ENCODE data around the gene AMOT.

AMOT gene

DNA sequence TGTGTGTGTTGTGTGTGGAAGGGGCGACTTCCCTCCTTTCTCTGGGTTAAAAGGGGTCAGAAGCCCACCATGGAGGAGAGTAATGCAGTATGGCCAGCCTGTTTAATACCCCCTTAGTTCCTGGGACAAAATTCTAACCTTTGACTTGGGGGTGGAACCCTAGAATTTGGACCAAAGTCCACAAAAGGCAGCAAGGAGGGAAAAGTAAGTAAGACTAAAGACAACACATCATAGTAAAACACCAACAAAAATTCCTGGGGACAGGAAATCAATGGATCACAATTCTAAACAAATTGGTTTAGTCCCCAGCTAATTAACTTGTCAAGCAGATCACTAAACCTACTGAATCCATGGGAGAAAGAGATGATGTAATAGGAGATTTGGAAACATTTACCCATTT, 3.1 kb downstream of the AMOT start:
- DNase-seq (ENCODE audit: low spot score): no peak

DNA sequence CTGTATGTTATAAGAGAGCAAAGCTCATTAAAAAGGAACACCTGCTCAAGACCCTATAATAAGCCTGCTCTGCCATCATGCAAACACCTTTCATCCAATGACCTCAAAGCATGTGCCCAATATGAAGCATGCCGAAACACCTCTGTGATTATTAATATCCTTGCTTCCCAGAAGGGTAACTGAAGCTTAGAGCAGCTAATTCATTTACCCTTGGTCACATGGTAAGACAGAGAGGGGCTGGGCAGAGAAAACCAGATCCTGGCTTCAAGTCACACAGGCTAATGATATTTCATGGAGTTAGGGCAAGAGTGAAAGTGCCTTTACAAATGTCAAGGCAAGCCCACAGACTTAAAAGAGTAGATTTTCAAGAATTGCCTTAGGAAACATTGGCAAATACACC, 5.6 kb downstream of the AMOT start:
- DNase-seq (ENCODE audit: low spot score): no peak

DNA sequence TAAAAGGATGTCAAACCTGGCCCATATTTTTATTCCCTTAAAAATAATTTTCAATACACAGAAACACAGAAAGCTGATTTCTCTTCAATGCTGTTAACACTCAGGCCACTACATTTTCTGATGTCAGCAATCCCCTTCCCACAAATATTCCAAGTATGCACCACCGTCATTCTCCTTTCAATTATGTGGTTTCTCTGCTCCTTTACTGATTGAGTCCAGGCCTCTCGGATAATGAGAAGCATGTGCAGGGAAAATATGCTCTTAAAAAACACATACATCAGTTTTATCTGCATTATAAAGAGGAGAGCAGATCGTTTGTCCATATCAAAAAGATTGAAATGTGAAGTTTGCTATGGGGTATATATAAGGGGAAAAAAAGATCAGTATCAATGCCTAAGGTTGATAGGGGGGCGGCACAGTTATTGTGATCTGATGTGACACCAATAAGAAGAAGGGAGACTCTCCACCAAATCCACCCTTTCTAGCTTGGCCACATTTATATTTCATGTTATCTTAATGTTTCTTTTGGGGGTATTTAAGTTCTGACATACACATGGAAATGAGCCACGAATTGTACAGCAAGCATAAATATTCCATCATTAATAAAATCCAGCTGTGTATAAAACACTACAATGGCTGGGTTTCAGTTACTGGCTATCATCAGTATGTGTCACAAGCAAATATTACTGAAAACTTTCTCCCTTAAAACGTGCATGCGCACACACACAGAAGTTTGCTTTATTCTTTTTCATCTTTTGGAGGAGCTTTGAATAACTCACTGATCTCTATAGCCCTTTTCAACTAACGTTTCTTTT, 6.4 kb downstream of the AMOT start:
- DNase-seq (ENCODE audit: low spot score): no peak

DNA sequence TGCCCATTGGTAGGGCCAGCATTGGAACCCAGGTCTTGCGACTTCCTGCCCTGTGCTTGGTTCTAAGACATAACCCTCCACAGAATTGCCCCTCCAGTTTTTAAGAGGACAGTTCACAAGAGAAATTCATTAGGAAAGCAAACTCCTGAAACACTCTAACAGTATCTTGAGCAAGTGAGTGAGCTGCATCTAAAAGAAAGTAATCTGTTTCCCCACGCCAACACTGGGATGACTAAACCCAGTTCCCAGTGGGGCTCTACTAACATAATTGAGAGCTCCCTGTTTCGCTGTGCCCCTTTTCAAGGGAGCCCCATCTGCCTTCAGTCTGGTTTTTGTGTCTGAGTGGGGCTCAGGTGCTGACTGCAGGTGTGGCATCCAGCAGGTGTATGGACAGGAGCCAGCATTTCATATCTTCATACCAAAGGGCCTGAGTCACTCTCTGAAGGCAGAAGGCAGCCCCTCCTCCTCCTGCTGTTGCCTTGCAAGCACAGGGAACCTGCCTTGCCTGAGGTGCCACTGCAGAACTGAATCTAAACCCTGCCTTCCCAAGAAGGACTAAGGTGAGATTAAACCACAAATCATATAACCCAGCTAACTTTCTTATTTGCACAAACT, 8.0 kb downstream of the AMOT start:
- no peak for DNase-seq (ENCODE audit: low spot score)

DNA sequence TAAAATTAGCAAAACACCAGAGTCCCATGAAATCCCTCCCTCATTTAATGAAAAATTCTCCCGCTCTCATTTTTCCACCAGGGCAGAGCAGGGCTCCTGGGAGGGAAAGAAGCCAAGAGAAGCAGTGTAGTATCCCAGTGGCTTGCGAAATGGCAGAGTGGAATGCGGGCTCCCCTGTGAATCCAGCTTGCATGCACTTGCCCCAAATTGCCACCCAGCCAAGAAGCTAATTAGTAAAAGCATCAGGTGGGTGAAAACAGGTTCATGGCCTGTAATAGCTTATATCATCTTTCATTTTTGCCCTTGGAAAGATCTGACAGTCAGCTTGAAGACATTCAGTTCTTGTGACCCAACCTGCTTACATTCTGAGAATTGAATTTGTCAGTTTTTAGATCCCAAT, 10.1 kb downstream of the AMOT start:
- no peak for DNase-seq (ENCODE audit: low spot score)

DNA sequence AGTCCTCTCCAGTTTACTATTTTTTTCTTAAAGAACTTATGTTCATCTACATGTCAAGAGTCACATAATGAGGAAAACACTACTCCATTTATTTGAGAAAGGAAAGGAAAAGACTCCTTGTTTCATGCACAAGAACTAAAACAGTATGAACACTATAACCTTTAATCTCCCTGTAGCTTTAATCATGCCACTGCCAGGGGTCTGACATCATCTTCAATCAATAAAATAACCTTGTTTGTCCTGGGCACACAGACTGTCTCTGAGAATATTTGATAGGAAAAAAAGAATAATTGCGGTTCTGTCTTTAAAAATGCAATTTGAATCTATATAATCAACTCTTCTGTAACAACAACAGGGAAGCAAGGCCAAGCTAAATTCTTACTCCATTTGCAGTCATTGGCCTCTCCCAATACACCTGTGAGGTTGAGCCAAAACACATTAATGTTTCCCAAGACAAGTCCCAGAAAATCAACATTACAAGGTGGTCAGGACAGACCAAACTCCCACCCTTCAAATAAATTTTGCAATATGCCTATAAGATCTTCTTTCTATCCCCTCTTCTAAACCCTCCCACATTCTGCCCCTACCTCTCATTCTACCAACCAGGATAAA, 13.2 kb downstream of the AMOT start:
- DNase-seq (ENCODE audit: low spot score): no peak

DNA sequence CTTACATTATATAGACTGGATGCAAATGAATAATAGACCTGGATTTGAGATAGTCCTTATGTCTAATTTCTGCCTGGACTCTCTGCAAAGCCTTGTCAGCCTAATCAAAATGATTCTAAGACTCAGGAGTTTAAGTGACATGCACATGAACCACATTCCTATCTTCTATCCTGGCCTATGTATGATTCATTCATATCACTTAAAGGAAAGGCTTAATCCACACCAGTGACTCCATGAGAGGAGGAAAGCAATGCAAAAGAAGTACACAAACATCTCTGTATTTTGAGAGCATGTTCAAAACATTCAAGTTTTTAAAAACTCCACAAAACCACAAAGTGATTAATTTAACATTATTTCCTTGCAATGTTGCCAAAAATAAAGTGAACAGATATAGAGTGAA, 14.6 kb downstream of the AMOT start:
- DNase-seq (ENCODE audit: low spot score): no peak

DNA sequence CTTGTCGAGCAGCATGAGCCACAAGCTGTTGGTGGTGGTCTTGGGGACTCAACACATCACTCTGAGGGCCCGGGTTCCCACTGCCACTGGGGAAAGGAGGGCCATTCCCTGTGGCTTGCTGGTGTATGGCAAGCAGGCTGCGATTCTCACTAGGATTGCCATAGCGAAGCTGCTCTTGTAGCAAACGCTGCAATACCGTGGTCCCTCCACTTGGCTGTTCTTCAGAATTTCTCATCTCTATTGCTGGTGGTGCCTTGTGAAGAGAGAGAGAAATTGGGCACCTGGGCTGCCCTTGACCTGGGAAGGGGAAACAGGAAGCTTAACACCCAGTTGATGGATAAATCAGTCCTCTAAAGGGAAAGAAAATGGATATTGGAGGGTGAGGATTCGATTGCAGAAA, 17.7 kb downstream of the AMOT start:
- DNase-seq (ENCODE audit: low spot score): no peak

DNA sequence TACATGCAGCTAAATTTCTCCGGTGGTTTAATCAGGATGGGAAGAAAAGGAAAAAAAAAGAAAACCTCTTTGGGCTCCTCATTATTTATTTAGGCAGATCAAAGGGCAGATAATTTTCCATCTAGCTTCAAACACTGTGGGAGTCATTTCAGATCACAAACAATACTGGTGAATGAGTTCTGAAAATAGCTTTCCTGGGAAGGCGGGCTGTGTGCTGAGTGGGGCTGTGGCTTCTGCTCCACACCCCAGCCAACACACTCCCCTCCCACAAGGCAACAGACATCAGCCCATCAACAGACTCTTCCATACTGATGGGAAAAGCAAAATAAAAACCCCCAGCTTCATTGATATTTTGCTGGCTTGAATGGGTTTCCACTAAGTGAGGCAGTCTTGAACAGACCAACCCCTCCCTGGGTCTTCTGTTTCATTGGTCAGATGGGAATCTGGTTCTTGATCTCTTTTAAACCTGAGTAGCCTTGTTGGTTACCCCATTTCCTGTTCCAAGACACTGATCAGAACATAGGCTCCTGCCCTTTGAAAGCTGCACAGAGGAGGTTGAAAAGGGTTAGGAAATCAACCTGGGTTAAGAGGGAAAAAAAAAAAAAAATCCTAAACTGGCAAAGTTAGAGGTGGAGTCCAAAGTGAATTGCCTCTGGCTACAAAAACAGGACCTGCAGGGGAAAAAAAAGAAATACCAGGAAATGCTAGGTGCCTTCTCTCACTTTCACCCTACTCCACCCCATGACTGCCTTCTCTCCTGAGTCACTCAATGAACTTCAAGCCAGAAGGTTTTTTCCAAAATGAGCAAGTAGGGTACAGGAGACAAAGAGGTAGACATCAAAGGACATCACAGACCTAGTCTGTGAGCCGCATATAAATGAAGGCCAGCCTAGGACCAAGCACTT, 20.0 kb downstream of the AMOT start:
- no peak for DNase-seq (ENCODE audit: low spot score)

DNA sequence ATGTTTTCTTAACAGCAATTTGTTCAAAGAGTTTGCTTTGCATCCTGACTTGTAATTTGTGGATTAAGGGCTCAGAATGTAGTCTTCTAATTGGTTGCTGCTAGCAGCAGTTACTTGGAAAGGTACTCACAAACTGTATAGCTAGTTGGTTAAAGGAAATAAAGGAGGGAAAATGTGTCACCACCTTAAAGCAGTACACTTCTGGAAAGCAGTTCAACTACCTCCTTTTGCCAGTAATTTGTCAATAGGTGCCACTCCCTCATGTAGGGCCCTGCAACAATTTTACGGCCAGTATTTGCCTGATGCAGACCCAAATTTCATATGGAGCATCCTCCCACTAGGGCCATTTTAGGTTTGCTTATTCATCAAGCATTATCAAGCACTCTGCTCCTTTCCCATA, 20.8 kb downstream of the AMOT start:
- DNase-seq (ENCODE audit: low spot score): no peak

DNA sequence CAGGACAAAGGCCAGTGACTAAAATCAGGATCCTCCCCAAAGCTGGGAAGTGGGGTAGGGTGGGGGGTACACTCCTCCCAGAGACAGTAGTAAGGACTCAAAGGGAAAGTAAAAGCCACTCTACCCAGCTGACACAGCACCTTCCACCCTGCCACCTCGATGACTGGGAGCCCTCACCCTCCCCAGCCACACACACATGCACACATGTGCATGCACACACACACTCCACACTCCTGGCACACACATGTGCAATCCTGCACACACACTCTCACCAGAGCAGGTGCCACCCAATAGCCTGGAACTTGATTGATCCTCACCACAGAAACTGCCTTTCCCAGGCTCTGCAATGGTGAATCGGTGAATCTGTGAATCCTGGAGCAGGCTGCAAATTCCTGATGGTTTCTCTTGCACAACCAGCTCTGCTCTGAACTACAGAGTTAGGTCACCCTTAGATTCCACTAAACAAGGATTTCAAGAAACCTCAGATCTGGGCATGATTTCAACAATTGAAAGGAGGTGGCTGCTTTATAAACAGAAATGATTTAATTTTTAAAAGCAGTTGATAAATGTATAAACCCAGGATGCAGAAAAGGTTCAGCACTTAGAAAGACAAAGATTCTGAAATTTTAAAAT, 21.5 kb downstream of the AMOT start:
- DNase-seq (ENCODE audit: low spot score): no peak

DNA sequence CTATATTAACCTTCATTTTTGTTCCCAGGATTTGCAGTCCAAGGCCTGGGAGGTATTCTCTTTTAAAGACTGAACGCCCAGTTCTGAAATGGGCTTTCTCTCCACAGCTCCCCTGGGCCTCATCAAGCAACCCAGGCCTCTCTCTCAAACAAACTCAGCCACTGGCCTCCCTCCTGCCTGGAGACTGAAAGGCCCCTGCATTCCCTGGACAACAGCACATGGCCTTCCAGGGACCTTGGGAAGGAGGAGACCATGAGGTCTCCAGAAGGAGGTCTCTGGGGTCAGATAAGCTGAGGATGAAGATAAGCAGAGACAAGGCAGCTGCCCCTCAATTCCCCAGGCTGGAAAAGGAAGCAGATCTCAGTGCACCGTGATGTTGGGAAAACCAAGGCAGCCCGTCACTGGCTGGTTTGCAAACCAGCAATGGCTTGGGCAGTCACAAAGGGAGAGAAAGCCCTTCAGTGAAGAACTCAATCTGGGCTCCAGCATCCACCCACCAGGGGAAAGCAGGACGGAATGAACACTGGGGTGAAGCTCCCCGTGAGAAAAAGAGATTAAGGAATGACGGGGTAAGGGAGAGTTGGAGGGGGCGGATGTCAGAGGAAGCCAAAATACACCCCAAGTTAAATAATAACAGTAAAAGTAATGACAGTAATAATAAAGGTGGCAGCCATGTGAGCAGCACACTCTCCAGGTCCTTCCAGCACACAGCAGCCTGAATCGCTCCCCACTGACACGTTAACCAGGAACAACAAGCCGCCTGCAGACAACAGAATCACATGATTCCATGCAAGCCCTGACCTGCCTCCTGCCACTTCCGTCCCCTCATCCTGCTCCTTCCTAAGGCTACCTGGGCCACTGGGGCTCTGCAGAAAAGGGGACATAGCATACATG, 22.3 kb downstream of the AMOT start:
- no peak for DNase-seq (ENCODE audit: low spot score)

DNA sequence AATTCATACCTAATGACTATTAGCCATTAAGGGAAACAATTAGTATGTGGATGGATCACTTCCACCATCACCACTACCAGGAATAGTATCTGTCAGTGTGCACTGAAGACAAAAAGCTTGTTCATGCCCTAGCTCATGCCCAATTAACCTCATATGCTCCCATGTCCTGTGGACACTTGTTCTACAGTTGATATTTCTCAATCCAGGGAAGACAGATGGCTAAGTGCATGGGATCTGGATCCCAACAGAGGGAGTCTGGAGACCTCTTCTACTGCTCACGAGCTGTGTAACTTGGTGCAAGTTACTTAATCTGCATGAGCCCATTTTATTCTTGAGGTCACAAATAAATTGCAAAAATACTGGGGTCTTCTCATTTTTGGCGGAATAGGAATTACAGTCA, 23.7 kb downstream of the AMOT start:
- DNase-seq (ENCODE audit: low spot score): no peak

DNA sequence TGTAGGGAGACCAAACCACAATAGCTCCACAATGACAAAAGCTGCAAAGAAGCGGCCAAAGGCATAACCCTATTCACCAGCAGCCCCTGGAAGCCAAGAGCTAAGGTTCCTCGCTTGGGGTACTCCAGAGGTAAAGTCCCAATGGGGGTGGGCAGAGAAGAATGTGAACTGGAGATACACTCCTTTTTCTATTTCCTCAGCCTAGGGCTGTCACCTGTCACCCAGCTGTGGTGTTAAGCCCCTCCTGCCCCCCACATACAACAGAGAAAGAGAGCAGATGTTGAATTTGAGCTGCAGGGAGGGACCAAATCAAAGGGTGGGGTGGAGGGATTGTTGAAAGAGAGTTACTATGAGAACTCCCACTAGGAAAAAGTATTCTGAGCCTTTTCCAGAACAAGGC, 26.1 kb downstream of the AMOT start:
- DNase-seq (ENCODE audit: low spot score): no peak

DNA sequence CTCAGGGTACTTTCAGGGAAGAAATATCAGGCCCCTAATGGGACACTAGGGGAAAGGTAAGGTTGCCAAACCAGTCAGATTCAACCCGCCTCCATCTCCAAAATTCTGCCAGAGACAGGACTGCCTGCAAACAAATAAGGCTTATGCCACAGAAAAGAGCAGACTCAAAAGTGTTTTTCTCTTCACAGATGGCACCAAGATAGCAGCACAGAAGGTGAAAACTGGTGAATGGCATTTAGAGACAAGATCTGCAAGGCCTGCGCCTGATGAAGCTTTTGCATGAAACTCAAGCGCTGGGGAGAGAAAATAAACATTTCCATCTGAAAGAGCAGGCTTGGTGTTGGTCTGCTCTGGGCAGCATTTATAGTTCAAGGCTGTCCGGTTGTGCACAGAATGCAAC, 27.9 kb downstream of the AMOT start:
- no peak for DNase-seq (ENCODE audit: low spot score)

DNA sequence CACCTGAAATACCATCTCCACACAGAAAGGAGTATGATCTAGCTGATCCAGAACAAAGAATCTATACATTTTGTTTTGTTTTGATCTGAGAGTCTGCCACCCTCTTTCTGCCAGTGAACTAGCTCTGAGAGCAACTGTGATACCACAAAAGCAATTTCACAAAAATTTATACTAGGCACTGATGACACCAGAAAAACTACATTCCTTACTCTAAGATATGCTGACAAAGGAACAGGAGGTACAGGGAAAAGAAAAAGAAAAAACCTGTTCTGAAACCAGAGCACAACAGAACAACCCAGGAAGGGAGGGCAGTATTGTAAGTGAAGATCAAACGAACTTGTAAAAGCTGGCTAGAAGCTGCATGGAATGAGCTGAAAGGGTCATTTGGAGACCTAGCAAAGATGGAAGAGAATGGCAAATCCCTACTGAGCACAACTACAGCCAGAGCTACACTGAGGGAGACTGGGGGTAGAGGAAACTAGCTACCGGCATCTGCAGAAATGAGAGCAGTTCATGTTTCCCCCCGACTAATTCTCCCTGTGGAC, 31.9 kb downstream of the AMOT start:
- DNase-seq (ENCODE audit: low spot score): no peak

DNA sequence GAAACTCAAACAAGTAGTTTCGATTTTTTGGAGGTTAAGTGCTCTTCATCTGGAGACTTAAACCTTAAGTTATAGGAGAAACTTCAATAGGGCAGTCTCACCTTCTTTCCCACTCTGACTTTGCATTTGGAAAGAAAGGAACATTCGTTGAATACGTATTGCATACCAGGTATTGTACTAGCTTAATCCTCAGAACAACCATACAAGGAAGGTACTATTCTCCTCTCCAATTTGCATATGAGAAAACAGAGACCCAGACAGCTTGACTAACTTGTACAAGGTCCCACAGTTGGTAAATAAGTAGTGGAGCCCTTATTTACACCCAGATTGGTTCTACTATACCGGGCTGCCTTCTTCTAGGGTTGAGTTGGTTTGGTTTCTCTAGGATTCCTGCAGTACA, 32.6 kb downstream of the AMOT start:
- no peak for DNase-seq (ENCODE audit: low spot score)

DNA sequence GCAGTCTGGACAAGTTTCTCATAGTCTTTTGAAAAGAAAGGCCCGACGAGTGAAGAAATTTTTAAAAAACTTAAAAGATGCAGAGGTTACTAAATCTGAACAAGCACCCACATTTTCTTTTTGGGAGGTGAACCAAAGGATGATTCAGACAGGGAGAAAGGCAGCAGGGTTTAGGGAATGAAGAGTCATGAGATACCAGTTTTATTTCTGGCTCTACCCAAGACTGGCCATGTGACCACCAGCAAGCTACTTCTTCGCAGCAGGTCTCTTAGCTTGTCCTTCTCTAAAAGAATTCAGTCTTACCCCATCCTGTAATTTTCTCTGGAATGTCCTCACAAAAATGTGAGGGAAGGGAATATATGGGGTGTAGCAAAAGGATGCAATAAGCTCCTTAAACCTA, 37.6 kb downstream of the AMOT start:
- DNase-seq (ENCODE audit: low spot score): peak; percentile 26

DNA sequence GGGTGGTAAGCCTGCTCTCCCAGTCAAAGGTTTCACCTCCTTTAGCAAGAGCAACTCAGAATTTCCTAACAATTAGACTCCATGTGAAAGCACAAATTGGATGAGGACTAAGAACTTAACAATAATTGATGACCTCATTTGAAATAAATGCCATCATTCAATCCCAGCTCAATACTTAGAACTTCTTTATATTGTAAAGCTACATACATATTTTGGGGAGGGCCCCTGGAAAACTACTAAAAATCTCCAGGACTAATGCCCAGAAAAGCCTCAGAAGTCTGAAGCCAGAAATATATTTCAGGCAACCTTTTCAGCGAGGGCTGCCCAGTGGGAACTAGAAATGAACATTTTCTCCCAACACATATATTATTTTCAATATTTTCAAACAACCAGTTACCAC, 38.1 kb downstream of the AMOT start:
- DNase-seq (ENCODE audit: low spot score): no peak

DNA sequence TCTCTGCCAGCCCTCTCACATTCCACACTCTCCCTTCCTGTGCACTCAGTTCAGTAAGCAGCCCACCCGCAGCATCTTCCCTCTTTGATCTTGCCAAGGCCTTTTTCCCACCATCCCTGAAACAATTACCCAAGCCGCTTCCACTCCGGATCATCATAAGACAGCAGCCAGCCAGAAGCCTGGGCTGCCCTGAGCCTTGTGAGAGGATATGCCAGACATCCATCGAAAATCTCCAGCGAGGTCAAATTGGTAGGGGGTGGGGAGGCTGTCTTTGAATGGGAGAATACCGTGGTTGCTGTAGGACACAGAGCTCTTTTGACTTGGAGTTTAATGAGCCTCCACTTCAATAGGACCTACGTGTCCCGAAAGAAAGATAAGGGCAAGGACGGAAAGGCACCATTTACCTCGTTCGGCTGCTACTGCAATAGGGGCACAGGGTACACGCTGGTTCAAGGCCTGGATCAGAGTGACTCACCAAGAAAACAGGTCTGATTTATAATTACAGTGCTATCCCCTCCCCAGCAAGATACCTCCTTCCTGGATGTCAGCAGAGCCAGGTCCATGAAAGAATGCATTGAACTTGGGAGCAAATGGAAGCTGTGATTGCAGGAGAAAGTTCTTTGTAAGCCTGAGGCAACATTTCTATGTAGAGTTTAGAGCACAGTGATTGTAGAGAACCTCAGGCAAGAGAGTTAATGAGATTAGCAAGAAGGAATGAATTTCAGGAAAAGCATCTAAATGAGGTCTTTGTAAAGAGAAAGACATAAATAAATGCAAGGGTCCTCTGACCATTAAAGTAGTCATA, 39.5 kb downstream of the AMOT start:
- no peak for DNase-seq (ENCODE audit: low spot score)

Measured in pons (tissue), 1 donor.